ENCODE data around the gene CDYL2.

CDYL2 gene

GRCh38 chr16:80612461-80613017, 191.9 kb downstream of the CDYL2 start:
- Histone ChIP-seq H3K9me3 (ENCODE audit: control insufficient read depth in 2 of 2, low read length in 2 of 2) (no peaks in the 10 kb centered on the region), H3K27ac (ENCODE audit: low read depth in 2 of 2, low read length in 2 of 2) (no peak overlapping the region), H3K27me3 (ENCODE audit: control insufficient read depth in 2 of 2, insufficient read depth in 2 of 2, low read length in 2 of 2) (no peaks in the 10 kb centered on the region), H3K4me1 (ENCODE audit: control insufficient read depth in 2 of 2, insufficient read depth in 2 of 2, low read length in 2 of 2) (no peaks in the 10 kb centered on the region), H3K9ac (ENCODE audit: low read depth in 1 of 2, low read length in 2 of 2) (no peak overlapping the region), H3K36me3 (ENCODE audit: control insufficient read depth in 2 of 2, insufficient read depth in 2 of 2, low read length in 2 of 2) (no peaks in the 10 kb centered on the region), H3K4me3 (ENCODE audit: low read length in 2 of 2) (no peak overlapping the region)

GRCh38 chr16:80611930-80612327, 192.5 kb downstream of the CDYL2 start:
- Histone ChIP-seq H3K9me3 (ENCODE audit: control insufficient read depth in 2 of 2, low read length in 2 of 2) (no peaks in the 10 kb centered on the region), H3K4me1 (ENCODE audit: control insufficient read depth in 2 of 2, insufficient read depth in 2 of 2, low read length in 2 of 2) (no peaks in the 10 kb centered on the region), H3K4me3 (ENCODE audit: low read length in 2 of 2) (no peak overlapping the region), H3K36me3 (ENCODE audit: control insufficient read depth in 2 of 2, insufficient read depth in 2 of 2, low read length in 2 of 2) (no peaks in the 10 kb centered on the region), H3K27me3 (ENCODE audit: control insufficient read depth in 2 of 2, insufficient read depth in 2 of 2, low read length in 2 of 2) (no peaks in the 10 kb centered on the region), H3K9ac (ENCODE audit: low read depth in 1 of 2, low read length in 2 of 2) (no peak overlapping the region), H3K27ac (ENCODE audit: low read depth in 2 of 2, low read length in 2 of 2) (no peak overlapping the region)

GRCh38 chr16:80611171-80611929, 193.0 kb downstream of the CDYL2 start:
- Histone ChIP-seq H3K9ac (ENCODE audit: low read depth in 1 of 2, low read length in 2 of 2) (no peak overlapping the region), H3K27me3 (ENCODE audit: control insufficient read depth in 2 of 2, insufficient read depth in 2 of 2, low read length in 2 of 2) (no peaks in the 10 kb centered on the region), H3K36me3 (ENCODE audit: control insufficient read depth in 2 of 2, insufficient read depth in 2 of 2, low read length in 2 of 2) (no peaks in the 10 kb centered on the region), H3K4me1 (ENCODE audit: control insufficient read depth in 2 of 2, insufficient read depth in 2 of 2, low read length in 2 of 2) (no peaks in the 10 kb centered on the region), H3K27ac (ENCODE audit: low read depth in 2 of 2, low read length in 2 of 2) (no peak overlapping the region), H3K4me3 (ENCODE audit: low read length in 2 of 2) (no peak overlapping the region), H3K9me3 (ENCODE audit: control insufficient read depth in 2 of 2, low read length in 2 of 2) (no peaks in the 10 kb centered on the region)

GRCh38 chr16:80610481-80611156, 193.8 kb downstream of the CDYL2 start:
- Histone ChIP-seq H3K9ac (ENCODE audit: low read depth in 1 of 2, low read length in 2 of 2) (no peak overlapping the region), H3K27me3 (ENCODE audit: control insufficient read depth in 2 of 2, insufficient read depth in 2 of 2, low read length in 2 of 2) (no peaks in the 10 kb centered on the region), H3K4me1 (ENCODE audit: control insufficient read depth in 2 of 2, insufficient read depth in 2 of 2, low read length in 2 of 2) (no peaks in the 10 kb centered on the region), H3K36me3 (ENCODE audit: control insufficient read depth in 2 of 2, insufficient read depth in 2 of 2, low read length in 2 of 2) (no peaks in the 10 kb centered on the region), H3K9me3 (ENCODE audit: control insufficient read depth in 2 of 2, low read length in 2 of 2) (no peaks in the 10 kb centered on the region), H3K4me3 (ENCODE audit: low read length in 2 of 2) (no peak overlapping the region), H3K27ac (ENCODE audit: low read depth in 2 of 2, low read length in 2 of 2) (no peak overlapping the region)

- no peaks in the 10 kb centered on the region for H3K36me3 ChIP-seq (ENCODE audit: control insufficient read depth in 2 of 2, insufficient read depth in 2 of 2, low read length in 2 of 2)
- H3K4me3 ChIP-seq (ENCODE audit: low read length in 2 of 2): no peak overlapping the region
- no peaks in the 10 kb centered on the region for H3K9me3 ChIP-seq (ENCODE audit: control insufficient read depth in 2 of 2, low read length in 2 of 2)
- H3K27ac ChIP-seq (ENCODE audit: low read depth in 2 of 2, low read length in 2 of 2): no peak overlapping the region
- no peaks in the 10 kb centered on the region for H3K27me3 ChIP-seq (ENCODE audit: control insufficient read depth in 2 of 2, insufficient read depth in 2 of 2, low read length in 2 of 2)
- H3K4me1 ChIP-seq (ENCODE audit: control insufficient read depth in 2 of 2, insufficient read depth in 2 of 2, low read length in 2 of 2): no peaks in the 10 kb centered on the region
- H3K9ac ChIP-seq (ENCODE audit: low read depth in 1 of 2, low read length in 2 of 2): no peak overlapping the region
These were observed 195.5 kb downstream of the CDYL2 start for GRCh38 chr16:80608946-80609345.

GRCh38 chr16:80607204-80607603, 197.2 kb downstream of the CDYL2 start:
- H3K9me3 ChIP-seq (ENCODE audit: control insufficient read depth in 2 of 2, low read length in 2 of 2): no peaks in the 10 kb centered on the region
- no peaks in the 10 kb centered on the region for H3K36me3 ChIP-seq (ENCODE audit: control insufficient read depth in 2 of 2, insufficient read depth in 2 of 2, low read length in 2 of 2)
- no peaks in the 10 kb centered on the region for H3K27me3 ChIP-seq (ENCODE audit: control insufficient read depth in 2 of 2, insufficient read depth in 2 of 2, low read length in 2 of 2)
- H3K27ac ChIP-seq (ENCODE audit: low read depth in 2 of 2, low read length in 2 of 2): no peak overlapping the region
- no peak overlapping the region for H3K4me3 ChIP-seq (ENCODE audit: low read length in 2 of 2)
- no peaks in the 10 kb centered on the region for H3K4me1 ChIP-seq (ENCODE audit: control insufficient read depth in 2 of 2, insufficient read depth in 2 of 2, low read length in 2 of 2)
- no peak overlapping the region for H3K9ac ChIP-seq (ENCODE audit: low read depth in 1 of 2, low read length in 2 of 2)

- H3K9ac ChIP-seq (ENCODE audit: low read depth in 1 of 2, low read length in 2 of 2): no peak overlapping the region
- H3K9me3 ChIP-seq (ENCODE audit: control insufficient read depth in 2 of 2, low read length in 2 of 2): no peaks in the 10 kb centered on the region
- no peaks in the 10 kb centered on the region for H3K4me1 ChIP-seq (ENCODE audit: control insufficient read depth in 2 of 2, insufficient read depth in 2 of 2, low read length in 2 of 2)
- H3K36me3 ChIP-seq (ENCODE audit: control insufficient read depth in 2 of 2, insufficient read depth in 2 of 2, low read length in 2 of 2): no peaks in the 10 kb centered on the region
- no peaks in the 10 kb centered on the region for H3K27me3 ChIP-seq (ENCODE audit: control insufficient read depth in 2 of 2, insufficient read depth in 2 of 2, low read length in 2 of 2)
- H3K27ac ChIP-seq (ENCODE audit: low read depth in 2 of 2, low read length in 2 of 2): no peak overlapping the region
- no peak overlapping the region for H3K4me3 ChIP-seq (ENCODE audit: low read length in 2 of 2)
These were observed 198.1 kb downstream of the CDYL2 start for GRCh38 chr16:80606221-80606766.

- H3K9me3 ChIP-seq (ENCODE audit: control insufficient read depth in 2 of 2, low read length in 2 of 2): no peaks in the 10 kb centered on the region
- no peak overlapping the region for H3K9ac ChIP-seq (ENCODE audit: low read depth in 1 of 2, low read length in 2 of 2)
- no peak overlapping the region for H3K4me3 ChIP-seq (ENCODE audit: low read length in 2 of 2)
- H3K27me3 ChIP-seq (ENCODE audit: control insufficient read depth in 2 of 2, insufficient read depth in 2 of 2, low read length in 2 of 2): no peaks in the 10 kb centered on the region
- H3K27ac ChIP-seq (ENCODE audit: low read depth in 2 of 2, low read length in 2 of 2): no peak overlapping the region
- no peaks in the 10 kb centered on the region for H3K4me1 ChIP-seq (ENCODE audit: control insufficient read depth in 2 of 2, insufficient read depth in 2 of 2, low read length in 2 of 2)
- H3K36me3 ChIP-seq (ENCODE audit: control insufficient read depth in 2 of 2, insufficient read depth in 2 of 2, low read length in 2 of 2): no peaks in the 10 kb centered on the region
These were observed 199.6 kb downstream of the CDYL2 start for GRCh38 chr16:80604600-80605355.

- no peaks in the 10 kb centered on the region for H3K9me3 ChIP-seq (ENCODE audit: control insufficient read depth in 2 of 2, low read length in 2 of 2)
- H3K4me1 ChIP-seq (ENCODE audit: control insufficient read depth in 2 of 2, insufficient read depth in 2 of 2, low read length in 2 of 2): no peaks in the 10 kb centered on the region
- no peak overlapping the region for H3K9ac ChIP-seq (ENCODE audit: low read depth in 1 of 2, low read length in 2 of 2)
- no peaks in the 10 kb centered on the region for H3K27me3 ChIP-seq (ENCODE audit: control insufficient read depth in 2 of 2, insufficient read depth in 2 of 2, low read length in 2 of 2)
- no peak overlapping the region for H3K27ac ChIP-seq (ENCODE audit: low read depth in 2 of 2, low read length in 2 of 2)
- H3K4me3 ChIP-seq (ENCODE audit: low read length in 2 of 2): no peak overlapping the region
- no peaks in the 10 kb centered on the region for H3K36me3 ChIP-seq (ENCODE audit: control insufficient read depth in 2 of 2, insufficient read depth in 2 of 2, low read length in 2 of 2)
These were observed 201.5 kb downstream of the CDYL2 start for GRCh38 chr16:80602894-80603293.

- no peak overlapping the region for H3K9ac ChIP-seq (ENCODE audit: low read depth in 1 of 2, low read length in 2 of 2)
- H3K4me3 ChIP-seq (ENCODE audit: low read length in 2 of 2): no peak overlapping the region
- H3K9me3 ChIP-seq (ENCODE audit: control insufficient read depth in 2 of 2, low read length in 2 of 2): no peaks in the 10 kb centered on the region
- H3K4me1 ChIP-seq (ENCODE audit: control insufficient read depth in 2 of 2, insufficient read depth in 2 of 2, low read length in 2 of 2): no peaks in the 10 kb centered on the region
- no peaks in the 10 kb centered on the region for H3K27me3 ChIP-seq (ENCODE audit: control insufficient read depth in 2 of 2, insufficient read depth in 2 of 2, low read length in 2 of 2)
- H3K36me3 ChIP-seq (ENCODE audit: control insufficient read depth in 2 of 2, insufficient read depth in 2 of 2, low read length in 2 of 2): no peaks in the 10 kb centered on the region
- H3K27ac ChIP-seq (ENCODE audit: low read depth in 2 of 2, low read length in 2 of 2): no peak overlapping the region
These were observed 203.2 kb downstream of the CDYL2 start for GRCh38 chr16:80601182-80601581.

Data from mucosa of rectum (tissue), 2 donors.